OCI-LY7 (cell line): ENCODE measurements around the gene CYB561D1. TPM values are rescaled to one million over a fixed set of nuclear protein-coding genes. Genes with fewer than 3 reads are reported as not detected.

Source experiments
- BruUV-seq: library from RNA; stranded (reverse); fragments of 400-500 nt; replicated peaks from 2 replicates; lab custom pipeline; 2021; lab: Mats Ljungman, UMichigan
- CTCF ChIA-PET: fragments of 300-600 bp; sonication (Branson Sonifier 250); formaldehyde crosslinking; loops from one replicate; lab custom pipeline; 2022; ENCODE audit warnings: antibody characterized with exemption; ENCODE audit not compliant: unreplicated experiment; lab: Charles Lee
- POLR2A ChIA-PET: fragments of 300-600 bp; sonication (Branson Sonifier 250); formaldehyde crosslinking; loops from one replicate; lab custom pipeline; 2022; ENCODE audit warnings: antibody characterized with exemption; lab: Charles Lee
- DNase-seq: peaks from one replicate; pipeline ENCODE4 v3.0.0-alpha.2; 2015; ENCODE audit warnings: low spot score
- H2AFZ ChIP-seq: fragments of 200-600 bp; sonication (generic), shearing (Covaris generic); 2 replicates; pipeline ENCODE4 v1.6.1; 2014; ENCODE audit warnings: mild to moderate bottlenecking, antibody characterized with exemption, low read length, moderate library complexity
- H3K27ac ChIP-seq: fragments of 200-600 bp; sonication (generic); 2 replicates; pipeline ENCODE4 v1.5.1; 2014; ENCODE audit warnings: mixed run types, low read depth, mild to moderate bottlenecking, moderate library complexity, low read length, inconsistent platforms; ENCODE audit not compliant: poor library complexity, severe bottlenecking
- H3K36me3 ChIP-seq: fragments of 200-600 bp; sonication (generic); 2 replicates; pipeline ENCODE4 v1.6.1; 2014; ENCODE audit warnings: mild to moderate bottlenecking, antibody characterized with exemption, low read length, moderate library complexity, mixed read lengths; ENCODE audit not compliant: insufficient read depth
- H3K4me1 ChIP-seq: fragments of 200-600 bp; sonication (generic); 2 replicates; pipeline ENCODE4 v1.5.1; 2014; ENCODE audit warnings: mild to moderate bottlenecking, low read length; ENCODE audit not compliant: insufficient read depth, poor library complexity, severe bottlenecking
- H3K4me2 ChIP-seq: fragments of 200-600 bp; sonication (generic); 2 replicates; pipeline ENCODE4 v1.6.1; 2014; ENCODE audit warnings: mild to moderate bottlenecking, low read length
- H3K4me3 ChIP-seq: fragments of 200-600 bp; sonication (generic); 2 replicates; pipeline ENCODE4 v1.5.1; 2014; ENCODE audit warnings: mild to moderate bottlenecking, low read depth, low read length; ENCODE audit not compliant: poor library complexity, severe bottlenecking
- H3K79me2 ChIP-seq: fragments of 200-600 bp; sonication (generic); 2 replicates; pipeline ENCODE4 v1.6.1; 2016; ENCODE audit warnings: low read depth, mild to moderate bottlenecking, low read length, moderate library complexity, mixed read lengths; ENCODE audit not compliant: insufficient read depth
- H3K9me2 ChIP-seq: fragments of 200-600 bp; sonication (generic); 2 replicates; pipeline ENCODE4 v1.6.1; 2016; ENCODE audit warnings: mild to moderate bottlenecking, low read length, mixed read lengths; ENCODE audit not compliant: insufficient read depth
- H3K9me3 ChIP-seq: fragments of 200-600 bp; sonication (generic); 2 replicates; pipeline ENCODE4 v1.6.1; 2014; ENCODE audit warnings: mild to moderate bottlenecking, mixed run types, low read length, mixed read lengths
- H4K20me1 ChIP-seq: fragments of 200-600 bp; sonication (generic); 2 replicates; pipeline ENCODE4 v1.6.1; 2014; ENCODE audit warnings: mild to moderate bottlenecking, antibody characterized with exemption, low read length, moderate library complexity, mixed read lengths; ENCODE audit not compliant: insufficient read depth
- CTCF ChIP-seq: fragments of 200-600 bp; sonication (generic); conservative IDR thresholded peaks from 2 replicates; pipeline ENCODE4 v1.5.1; 2014; ENCODE audit warnings: mild to moderate bottlenecking, antibody characterized with exemption, low read length, moderate library complexity, mixed read lengths
- EZH2phosphoT487 ChIP-seq: fragments of 200-600 bp; sonication (generic); IDR thresholded peaks from 2 replicates; pipeline ENCODE4 v1.6.1; 2018; ENCODE audit warnings: low read depth, borderline replicate concordance, mild to moderate bottlenecking, mixed run types, antibody characterized with exemption, low read length, moderate library complexity, mixed read lengths
- intact Hi-C: fragments of 100-400 bp; cut with micrococcal nuclease; formaldehyde crosslinking; loops from one replicate; pipeline ENCODE4 v1.10.0; 2022; ENCODE audit not compliant: unreplicated experiment
- total RNA-seq, 2 experiments: library from RNA; depleted of rRNA in 1 of 2; stranded (reverse); fragments of >200 nt in 1 of 2; shearing (Covaris generic) in 1 of 2; gene quantifications; 2 replicates each; pipeline ENCODE4 v1.2.3, GENCODE V29; 2014 to 2022

CYB561D1 gene
- total RNA-seq, 2 experiments from 2014 or later, result 6.2 to 10.5 TPM

- no peaks in the 10 kb centered on the region for H3K9me2 ChIP-seq
- no peaks in the 10 kb centered on the region for H3K79me2 ChIP-seq
- intact Hi-C loops, result no loop called here
- no TSS peak for BruUV-seq
- H3K4me1 ChIP-seq, result no peaks in the 10 kb centered on the region
- H3K4me3 ChIP-seq, result no peak overlapping the region
- no peaks in the 10 kb centered on the region for H4K20me1 ChIP-seq
- TF ChIP-seq EZH2phosphoT487 (no peak), CTCF (no peak)
- no peak overlapping the region for H3K27ac ChIP-seq
- H3K9me3 ChIP-seq, result no peaks in the 10 kb centered on the region
- no peak overlapping the region for H3K4me2 ChIP-seq
- ChIA-PET CTCF (no interaction called here), POLR2A (no interaction called here)
- no peak overlapping the region for H2AFZ ChIP-seq
- no peaks in the 10 kb centered on the region for H3K36me3 ChIP-seq
- no peak for DNase-seq
Observed at GRCh38 chr1:109522026-109522425, 28.1 kb downstream of the CYB561D1 start.

GRCh38 chr1:109523706-109524105 lies 29.8 kb downstream of the CYB561D1 start:
- POLR2A ChIA-PET, result interaction anchor here (1.2 kb wide), 1 partner anchor 8 kb away, joined by 4 read pairs; no protein-coding TSS in a partner anchor

More at GRCh38 chr1:109523706-109524105, 29.8 kb downstream of the CYB561D1 start:
- CTCF ChIA-PET, result no interaction called here
- Histone ChIP-seq H3K9me3 (no peaks in the 10 kb centered on the region), H3K9me2 (no peaks in the 10 kb centered on the region), H3K27ac (no peak overlapping the region), H4K20me1 (no peaks in the 10 kb centered on the region), H3K79me2 (no peaks in the 10 kb centered on the region), H3K4me3 (no peak overlapping the region), H3K36me3 (no peaks in the 10 kb centered on the region), H2AFZ (no peak overlapping the region), H3K4me2 (no peak overlapping the region), H3K4me1 (no peaks in the 10 kb centered on the region)
- BruUV-seq, result no TSS peak
- intact Hi-C loops, result no loop called here
- no peak for TF ChIP-seq CTCF
- TF ChIP-seq EZH2phosphoT487, result no peak
- DNase-seq, result no peak
